Progenitor cell of endocrine pancreas (in vitro differentiated cells): ENCODE data around the gene PTPRT. TPM values are rescaled to one million over a fixed set of nuclear protein-coding genes. Genes with fewer than 3 reads are reported as not detected.

Experiments used
- DNase-seq: peaks from one replicate; pipeline ENCODE4 v3.0.0; 2021; ENCODE audit warnings: low spot score; ENCODE audit not compliant: unreplicated experiment
- H3K27ac Mint-ChIP-seq: 2 replicates; pipeline ENCODE4 v1.8.0; 2021; ENCODE audit warnings: mild to moderate bottlenecking, moderate library complexity, mixed read lengths
- H3K27me3 Mint-ChIP-seq: 2 replicates; pipeline ENCODE4 v1.8.0; 2021; ENCODE audit warnings: mixed read lengths
- H3K36me3 Mint-ChIP-seq: 2 replicates; pipeline ENCODE4 v1.8.0; 2022; ENCODE audit warnings: mixed read lengths; ENCODE audit not compliant: insufficient read depth
- H3K4me1 Mint-ChIP-seq: 2 replicates; pipeline ENCODE4 v1.8.0; 2021; ENCODE audit warnings: low read depth, mixed read lengths
- H3K4me3 Mint-ChIP-seq: 2 replicates; pipeline ENCODE4 v1.8.0; 2021; ENCODE audit warnings: low read depth, mild to moderate bottlenecking, moderate library complexity, mixed read lengths
- H3K9me3 Mint-ChIP-seq: 2 replicates; pipeline ENCODE4 v1.8.0; 2021; ENCODE audit warnings: low read depth, mixed read lengths
- total RNA-seq: library from RNA; stranded (reverse); gene quantifications from 2 replicates; pipeline ENCODE4 v1.2.1, GENCODE V29; 2021
- TF ChIP-seq, protein P1 (sequence below): fragments of 200-600 bp; sonication (generic); IDR thresholded peaks from one replicate; pipeline ENCODE4 v1.5.0; 2021; ENCODE audit warnings: antibody characterized with exemption, mild to moderate bottlenecking; ENCODE audit not compliant: unreplicated experiment

Gene PTPRT
- total RNA-seq, 1 donor from 2014 or later, result 65.9 TPM

- Mint-ChIP-seq H3K4me3 (no peak overlapping the region), H3K9me3 (peaks cover 8% of the 10 kb centered on the region), H3K36me3 (no peaks in the 10 kb centered on the region), H3K27ac (no peak overlapping the region), H3K27me3 (peaks cover 12% of the 10 kb centered on the region), H3K4me1 (peaks cover 1% of the 10 kb centered on the region)
- TF ChIP-seq, protein P1, sequence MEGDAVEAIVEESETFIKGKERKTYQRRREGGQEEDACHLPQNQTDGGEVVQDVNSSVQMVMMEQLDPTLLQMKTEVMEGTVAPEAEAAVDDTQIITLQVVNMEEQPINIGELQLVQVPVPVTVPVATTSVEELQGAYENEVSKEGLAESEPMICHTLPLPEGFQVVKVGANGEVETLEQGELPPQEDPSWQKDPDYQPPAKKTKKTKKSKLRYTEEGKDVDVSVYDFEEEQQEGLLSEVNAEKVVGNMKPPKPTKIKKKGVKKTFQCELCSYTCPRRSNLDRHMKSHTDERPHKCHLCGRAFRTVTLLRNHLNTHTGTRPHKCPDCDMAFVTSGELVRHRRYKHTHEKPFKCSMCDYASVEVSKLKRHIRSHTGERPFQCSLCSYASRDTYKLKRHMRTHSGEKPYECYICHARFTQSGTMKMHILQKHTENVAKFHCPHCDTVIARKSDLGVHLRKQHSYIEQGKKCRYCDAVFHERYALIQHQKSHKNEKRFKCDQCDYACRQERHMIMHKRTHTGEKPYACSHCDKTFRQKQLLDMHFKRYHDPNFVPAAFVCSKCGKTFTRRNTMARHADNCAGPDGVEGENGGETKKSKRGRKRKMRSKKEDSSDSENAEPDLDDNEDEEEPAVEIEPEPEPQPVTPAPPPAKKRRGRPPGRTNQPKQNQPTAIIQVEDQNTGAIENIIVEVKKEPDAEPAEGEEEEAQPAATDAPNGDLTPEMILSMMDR, result no peak
- no peak for DNase-seq
Measured at GRCh38 chr20:43205699-43206098, 16.0 kb upstream of the PTPRT start.

DNA sequence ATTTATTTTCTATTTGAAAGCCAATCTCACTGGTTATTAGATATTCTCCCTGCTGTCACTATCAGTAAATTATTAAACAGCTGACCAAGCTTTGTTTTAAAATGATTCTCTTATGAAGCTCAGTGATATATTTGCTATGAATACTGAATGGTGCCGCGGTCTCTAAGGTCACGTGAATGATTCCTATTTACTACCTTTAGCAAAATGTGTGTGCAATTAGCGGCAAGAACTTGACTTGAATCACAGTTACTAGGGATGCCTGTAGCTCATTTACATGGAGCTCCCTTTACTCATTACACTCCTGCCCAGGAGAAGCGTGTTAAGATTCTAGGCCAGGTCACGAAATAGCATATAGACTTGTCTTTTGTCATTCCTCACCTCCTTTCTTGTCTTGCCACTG lies 12.4 kb upstream of the PTPRT start:
- DNase-seq, result no peak
- Mint-ChIP-seq H3K36me3 (no peaks in the 10 kb centered on the region), H3K9me3 (peaks cover 4% of the 10 kb centered on the region), H3K27me3 (peaks cover 17% of the 10 kb centered on the region), H3K4me3 (no peak overlapping the region), H3K4me1 (no peaks in the 10 kb centered on the region), H3K27ac (no peak overlapping the region)
- TF ChIP-seq, protein P1, result no peak

GRCh38 chr20:43198607-43199006 lies 8.9 kb upstream of the PTPRT start:
- Mint-ChIP-seq H3K4me3 (no peak overlapping the region), H3K4me1 (no peaks in the 10 kb centered on the region), H3K9me3 (no peaks in the 10 kb centered on the region), H3K36me3 (no peaks in the 10 kb centered on the region), H3K27me3 (peaks cover 25% of the 10 kb centered on the region), H3K27ac (no peak overlapping the region)
- TF ChIP-seq, protein P1, result no peak
- no peak for DNase-seq

GRCh38 chr20:43196243-43196642 lies 6.5 kb upstream of the PTPRT start:
- peaks cover 30% of the 10 kb centered on the region for H3K27me3 Mint-ChIP-seq
- TF ChIP-seq, protein P1, result no peak
- no peak overlapping the region for H3K27ac Mint-ChIP-seq
- no peaks in the 10 kb centered on the region for H3K36me3 Mint-ChIP-seq
- no peak for DNase-seq
- no peaks in the 10 kb centered on the region for H3K9me3 Mint-ChIP-seq
- H3K4me3 Mint-ChIP-seq, result no peak overlapping the region
- no peaks in the 10 kb centered on the region for H3K4me1 Mint-ChIP-seq

GRCh38 chr20:43194137-43194536 lies 4.4 kb upstream of the PTPRT start:
- H3K36me3 Mint-ChIP-seq, result no peaks in the 10 kb centered on the region
- peaks cover 3% of the 10 kb centered on the region for H3K4me1 Mint-ChIP-seq
- DNase-seq, result no peak
- no peaks in the 10 kb centered on the region for H3K9me3 Mint-ChIP-seq
- H3K27ac Mint-ChIP-seq, result no peak overlapping the region
- no peak overlapping the region for H3K4me3 Mint-ChIP-seq
- TF ChIP-seq, protein P1, result no peak
- peaks cover 36% of the 10 kb centered on the region for H3K27me3 Mint-ChIP-seq
